ENCODE results near the gene PDZD8.
A peak's percentile ranks its signal among the peaks of the same experiment; 100 is the strongest.

PDZD8 gene

GRCh38 chr10:117391436-117392205 is 16.4 kb upstream of the PDZD8 start:
- no peak for DNase-seq (ENCODE audit: low read depth in 2 of 2)

GRCh38 chr10:117390420-117390819 is 15.2 kb upstream of the PDZD8 start:
- DNase-seq (ENCODE audit: low read depth in 2 of 2), result no peak

- no peak for DNase-seq (ENCODE audit: low read depth in 2 of 2)
Observed at GRCh38 chr10:117386805-117387204, 11.6 kb upstream of the PDZD8 start.

GRCh38 chr10:117382861-117383260 is 7.6 kb upstream of the PDZD8 start:
- no peak for DNase-seq (ENCODE audit: low read depth in 2 of 2)

- DNase-seq (ENCODE audit: low read depth in 2 of 2), result no peak
Observed at GRCh38 chr10:117374506-117375359, 507 bp downstream of the PDZD8 start.

- peak in 1 of 2 donors; percentile 16 for DNase-seq (ENCODE audit: low read depth in 2 of 2)
Observed at GRCh38 chr10:117373823-117374505, 1.3 kb downstream of the PDZD8 start.

- no peak for DNase-seq (ENCODE audit: low read depth in 2 of 2)
Observed at GRCh38 chr10:117370205-117370604, 5.0 kb downstream of the PDZD8 start.

- DNase-seq (ENCODE audit: low read depth in 2 of 2), result no peak
Observed at GRCh38 chr10:117367718-117368117, 7.5 kb downstream of the PDZD8 start.

GRCh38 chr10:117366741-117367140 is 8.5 kb downstream of the PDZD8 start:
- DNase-seq (ENCODE audit: low read depth in 2 of 2), result no peak

- no peak for DNase-seq (ENCODE audit: low read depth in 2 of 2)
Observed at GRCh38 chr10:117365612-117366011, 9.6 kb downstream of the PDZD8 start.

GRCh38 chr10:117364110-117364960 is 10.9 kb downstream of the PDZD8 start:
- no peak for DNase-seq (ENCODE audit: low read depth in 2 of 2)

GRCh38 chr10:117363028-117363427 is 12.2 kb downstream of the PDZD8 start:
- DNase-seq (ENCODE audit: low read depth in 2 of 2), result no peak

- DNase-seq (ENCODE audit: low read depth in 2 of 2), result no peak
Observed at GRCh38 chr10:117362313-117362712, 12.9 kb downstream of the PDZD8 start.

GRCh38 chr10:117360994-117361667 is 14.1 kb downstream of the PDZD8 start:
- DNase-seq (ENCODE audit: low read depth in 2 of 2), result no peak

GRCh38 chr10:117360016-117360415 is 15.2 kb downstream of the PDZD8 start:
- no peak for DNase-seq (ENCODE audit: low read depth in 2 of 2)

GRCh38 chr10:117355072-117355471 is 20.2 kb downstream of the PDZD8 start:
- DNase-seq (ENCODE audit: low read depth in 2 of 2), result no peak

GRCh38 chr10:117353684-117354083 is 21.6 kb downstream of the PDZD8 start:
- DNase-seq (ENCODE audit: low read depth in 2 of 2), result no peak

- no peak for DNase-seq (ENCODE audit: low read depth in 2 of 2)
Observed at GRCh38 chr10:117352724-117353123, 22.5 kb downstream of the PDZD8 start.

- no peak for DNase-seq (ENCODE audit: low read depth in 2 of 2)
Observed at GRCh38 chr10:117351996-117352395, 23.2 kb downstream of the PDZD8 start.

- no peak for DNase-seq (ENCODE audit: low read depth in 2 of 2)
Observed at GRCh38 chr10:117351558-117351957, 23.7 kb downstream of the PDZD8 start.

- no peak for DNase-seq (ENCODE audit: low read depth in 2 of 2)
Observed at GRCh38 chr10:117350909-117351308, 24.3 kb downstream of the PDZD8 start.
